K562 (cell line): Measurements from ENCODE around the gene UBE3B. TPM values are rescaled to one million over a fixed set of nuclear protein-coding genes. Genes with fewer than 3 reads are reported as not detected.
A peak's percentile ranks its signal among the peaks of the same experiment; 100 is the strongest.

Experiments used
- ATAC-seq: fragments of 200-7000 bp; cut with Tn5 transposase; 3 replicates; pipeline ENCODE4 v1.9.1; 2020; ENCODE audit warnings: moderate library complexity
- BruUV-seq: library from RNA; stranded (reverse); fragments of 400-500 nt; replicated peaks from 2 replicates; lab custom pipeline; 2021; lab: Mats Ljungman, UMichigan
- CTCF ChIA-PET: fragments of 300-600 bp; formaldehyde crosslinking; extraction: SDS; loops from one replicate; lab custom pipeline; 2021; ENCODE audit warnings: low intra/inter-chr PET ratio; lab: Yijun Ruan, JAX
- POLR2A ChIA-PET: fragments of 300-600, 350-650 bp; sonication (Branson Sonifier 250); formaldehyde crosslinking; extraction: SDS; loops from one replicate; lab custom pipeline; 2021; ENCODE audit warnings: antibody characterized with exemption, inconsistent platforms; lab: Yijun Ruan, JAX
- DNase-seq, 4 experiments: peaks; one replicate each; pipeline versions ENCODE4 v3.0.0 to v3.0.0-alpha.2; 2011 to 2018; ENCODE audit warnings: low spot score in 3 of 4, mixed read lengths in 3 of 4; ENCODE audit errors: extremely low read depth in 1 of 4
- FAIRE-seq: peaks from 2 replicates; lab custom pipeline; 2011; peaks lifted over from hg19 to GRCh38; lab: Jason Lieb, UNC
- H2AFZ ChIP-seq: 2 replicates; pipeline ENCODE4 v1.6.0; 2011; ENCODE audit warnings: low read depth, low read length, control low read depth, inconsistent platforms
- H3K27ac ChIP-seq: fragments of 200-600 bp; 3 replicates; pipeline ENCODE4 v1.8.0; 2011; ENCODE audit warnings: low read depth, mild to moderate bottlenecking, control low read depth, inconsistent platforms, low read length, moderate library complexity, mixed read lengths; ENCODE audit errors: extremely low read depth
- H3K27me3 ChIP-seq, 2 experiments: fragments of 300-600 bp in 1 of 2; 2 replicates in 1 of 2; 3 replicates in 1 of 2; pipeline versions ENCODE4 v1.6.0 to v1.8.0; 2011; ENCODE audit warnings: inconsistent platforms in 2 of 2, low read length in 2 of 2, mild to moderate bottlenecking in 1 of 2, mixed read lengths in 1 of 2, moderate library complexity in 1 of 2; ENCODE audit not compliant: control insufficient read depth in 2 of 2, insufficient read depth in 2 of 2
- H3K36me3 ChIP-seq: fragments of 300-600 bp; 3 replicates; pipeline ENCODE4 v1.8.0; 2011; ENCODE audit warnings: mild to moderate bottlenecking, low read length, inconsistent platforms; ENCODE audit not compliant: control insufficient read depth, insufficient read depth
- H3K4me1 ChIP-seq, 2 experiments: fragments of 200-600 bp in 1 of 2; replicated peaks in 1 of 2; 2 replicates in 1 of 2; 3 replicates in 1 of 2; pipeline versions ENCODE4 v1.5.1 to v1.8.0; 2011; ENCODE audit warnings: inconsistent platforms in 2 of 2, low read length in 2 of 2, mild to moderate bottlenecking in 1 of 2, mixed read lengths in 1 of 2, moderate library complexity in 1 of 2; ENCODE audit not compliant: control insufficient read depth in 2 of 2, insufficient read depth in 2 of 2
- H3K4me2 ChIP-seq: 2 replicates; pipeline ENCODE4 v1.6.1; 2011; ENCODE audit warnings: low read length, control low read depth, inconsistent platforms, mixed read lengths; ENCODE audit not compliant: insufficient read depth
- H3K4me3 ChIP-seq: fragments of 200-600 bp; sonication (generic), shearing (Covaris generic); 2 replicates; pipeline ENCODE4 v1.5.1; 2016; ENCODE audit warnings: control low read depth, inconsistent platforms
- H3K79me2 ChIP-seq: fragments of 200-600 bp; 3 replicates; pipeline ENCODE4 v1.8.0; 2011; ENCODE audit warnings: low read length, inconsistent platforms; ENCODE audit not compliant: control insufficient read depth, insufficient read depth
- H3K9ac ChIP-seq, 2 experiments: 2 replicates each; pipeline versions ENCODE4 v1.6.0 to v1.6.1; 2011; ENCODE audit warnings: low read depth in 2 of 2, low read length in 2 of 2, control low read depth in 1 of 2, inconsistent platforms in 1 of 2, mild to moderate bottlenecking in 1 of 2, mixed read lengths in 1 of 2; ENCODE audit not compliant: insufficient read depth in 1 of 2
- H3K9me1 ChIP-seq: one replicate; pipeline ENCODE4 v1.6.0; 2011; ENCODE audit warnings: inconsistent platforms, mild to moderate bottlenecking, low read length, moderate library complexity; ENCODE audit not compliant: control insufficient read depth, insufficient read depth
- H3K9me3 ChIP-seq: replicated peaks from 2 replicates; pipeline ENCODE4 v1.5.1; 2011; ENCODE audit warnings: low read depth, low read length, inconsistent platforms; ENCODE audit not compliant: control insufficient read depth, insufficient read depth
- H4K20me1 ChIP-seq: replicated peaks from 2 replicates; pipeline ENCODE4 v1.6.1; 2011; ENCODE audit warnings: low read length, inconsistent platforms, mixed read lengths; ENCODE audit not compliant: control insufficient read depth, insufficient read depth
- BHLHE40 ChIP-seq: IDR thresholded peaks from 2 replicates; pipeline ENCODE4 v1.6.1; 2011; ENCODE audit warnings: low read length, improper control_type of control experiment
- E4F1 ChIP-seq: fragments of 250-450 bp; sonication (Bioruptor Pico); IDR thresholded peaks from 2 replicates; pipeline ENCODE4 v1.5.0; 2021; ENCODE audit warnings: mild to moderate bottlenecking, borderline replicate concordance
- HMG20A ChIP-seq: fragments of 450-650 bp; formaldehyde crosslinking; conservative IDR thresholded peaks from 2 replicates; pipeline ENCODE4 v1.4.0; 2020; ENCODE audit warnings: mild to moderate bottlenecking, mixed read lengths
- HMGXB4 ChIP-seq: sonication (generic); formaldehyde crosslinking; IDR thresholded peaks from 2 replicates; pipeline ENCODE4 v1.8.1; 2023; ENCODE audit warnings: mild to moderate bottlenecking, missing genetic modification reagents
- ZNF561 ChIP-seq: fragments of 450-650 bp; formaldehyde crosslinking; conservative IDR thresholded peaks from 2 replicates; pipeline ENCODE4 v1.4.0; 2020; ENCODE audit warnings: mild to moderate bottlenecking, moderate library complexity
- WGBS: fragments of 100-300 bp; shearing (Covaris generic); methylation state at CpG from one replicate; pipeline ENCODE4 v1.1.6; 2016; ENCODE audit warnings: low coverage, mixed read lengths; ENCODE audit not compliant: insufficient coverage; ENCODE audit errors: missing lambda C conversion rate; 5-methylcytosine and 5-hydroxymethylcytosine counted together
- in situ Hi-C: fragments of 300-500 bp; cut with MboI; formaldehyde crosslinking; loops from 4 replicates; pipeline ENCODE4 v1.15.0; 2018; ENCODE audit warnings: inconsistent platforms, mixed read lengths
- intact Hi-C: fragments of 100-400 bp; cut with micrococcal nuclease; formaldehyde crosslinking; loops from 2 replicates; pipeline ENCODE4 v1.14.2; 2022
- polyA plus RNA-seq, 8 experiments: library from polyadenylated mRNA; depleted of rRNA in 4 of 8; stranded (reverse) in 5 of 8; unstranded in 3 of 8; fragments of >200 nt; fragmentation: Nextera tagmentation in 2 of 8; fragmentation: Illumina TruSeq in 1 of 8; extraction: Ambion mirVana in 2 of 8; extraction: Trizol in 1 of 8; gene quantifications; 2 replicates each; pipeline versions ENCODE4 v1.2.1 to v1.2.3, GENCODE V29; 2011 to 2014; ENCODE audit warnings: inconsistent platforms in 1 of 8, missing spikeins in 1 of 8
- total RNA-seq, 7 experiments: library from RNA; depleted of rRNA in 6 of 7; stranded (reverse); fragments of >200 nt in 6 of 7; fragmentation: Illumina TruSeq in 2 of 7; extraction: Trizol in 2 of 7; gene quantifications; 2 replicates each; pipeline versions ENCODE4 v1.2.1 to v1.2.3, GENCODE V29; 2011 to 2021; ENCODE audit warnings: low replicate concordance in 1 of 7
- TF ChIP-seq, protein P1 (sequence below): sonication (generic); formaldehyde crosslinking; IDR thresholded peaks from 2 replicates; pipeline ENCODE4 v1.9.0; 2022; ENCODE audit warnings: mild to moderate bottlenecking, missing genetic modification reagents

The UBE3B gene
- total and polyA plus RNA-seq, 9 of the 15 experiments (the other 6 are each of a cell fraction or from before 2014, with no cell fraction given): 7.6 to 23.6 (median 15.5) TPM

DNA sequence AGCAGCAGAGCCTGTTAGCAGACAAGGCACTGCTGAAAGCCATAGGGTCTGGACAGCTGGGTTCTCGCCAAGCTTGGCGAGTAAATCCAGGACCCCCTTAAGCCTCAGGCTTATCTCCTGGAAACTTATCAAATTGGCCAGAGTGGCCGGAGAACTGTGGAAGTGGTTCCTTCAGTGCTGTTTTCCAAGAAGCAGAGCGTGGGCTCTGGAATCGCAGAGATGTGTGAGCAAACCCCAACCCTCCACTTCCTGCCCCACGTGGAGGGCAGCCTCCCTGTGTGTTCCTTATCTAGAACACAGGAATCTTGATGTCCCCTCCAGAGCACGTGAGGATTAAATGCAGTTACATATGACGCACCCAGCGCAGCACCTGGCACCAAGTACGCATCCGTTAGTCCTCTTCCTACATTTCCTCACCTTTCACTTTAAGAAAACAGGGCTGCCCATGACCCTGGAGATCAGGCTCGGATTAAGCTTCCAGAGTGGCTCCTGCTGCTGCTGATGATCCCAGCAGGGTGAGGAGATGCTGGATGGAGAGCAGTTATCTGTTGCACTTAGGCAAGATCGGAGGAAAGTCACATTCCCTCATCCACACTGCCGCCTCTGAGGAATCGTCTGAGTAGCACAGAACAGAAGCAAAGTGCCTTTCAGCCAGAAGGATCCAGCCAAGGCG lies 60.9 kb downstream of the UBE3B start:
- peaks cover 38 to 62% of the 10 kb centered on the region in 2 experiments for H3K27me3 ChIP-seq
- H3K4me3 ChIP-seq: no peak overlapping the region
- FAIRE-seq (no peak), DNase-seq (no peak), ATAC-seq (no peak)
- H3K79me2 ChIP-seq: no peaks in the 10 kb centered on the region
- no peak overlapping the region for H3K27ac ChIP-seq
- H2AFZ ChIP-seq: no peak overlapping the region
- no peaks in the 10 kb centered on the region for H3K36me3 ChIP-seq
- TF ChIP-seq ZNF561 (CRISPR knock-in tag) (no peak), BHLHE40 (peak; percentile 27; the same call in 1 of the 2 replicates), HMGXB4 (no peak), E4F1 (CRISPR knock-in tag) (no peak), HMG20A (no peak)
- TF ChIP-seq, protein P1, sequence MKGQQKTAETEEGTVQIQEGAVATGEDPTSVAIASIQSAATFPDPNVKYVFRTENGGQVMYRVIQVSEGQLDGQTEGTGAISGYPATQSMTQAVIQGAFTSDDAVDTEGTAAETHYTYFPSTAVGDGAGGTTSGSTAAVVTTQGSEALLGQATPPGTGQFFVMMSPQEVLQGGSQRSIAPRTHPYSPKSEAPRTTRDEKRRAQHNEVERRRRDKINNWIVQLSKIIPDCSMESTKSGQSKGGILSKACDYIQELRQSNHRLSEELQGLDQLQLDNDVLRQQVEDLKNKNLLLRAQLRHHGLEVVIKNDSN (CRISPR knock-in tag): no peak
- H3K9ac ChIP-seq: no peak overlapping the region
- POLR2A ChIA-PET: interaction anchor here (0.6 kb wide), 1 partner anchor 64 kb away, joined by 4 read pairs; no protein-coding TSS in a partner anchor
- WGBS: 11% methylated on average over 16 of the region's 16 CpGs
- peaks cover 0 to 2% of the 10 kb centered on the region in 2 experiments; a peak in 2 of 5 replicates for H3K4me1 ChIP-seq
- intact Hi-C loops (no loop called here), in situ Hi-C loops (no loop called here)
- CTCF ChIA-PET: no interaction called here
- no TSS peak for BruUV-seq
- peaks cover 3% of the 10 kb centered on the region; the same call in 1 of the 2 replicates for H3K9me3 ChIP-seq
- H3K9me1 ChIP-seq: no peaks in the 10 kb centered on the region
- H4K20me1 ChIP-seq: peaks cover 14% of the 10 kb centered on the region; the same call in 1 of the 2 replicates
- H3K4me2 ChIP-seq: no peak overlapping the region; the same call in 1 of the 2 replicates
